Right lung (tissue), 5 donors: ENCODE measurements around the gene FAM20A. TPM values are rescaled to one million over a fixed set of nuclear protein-coding genes. Genes with fewer than 3 reads are reported as not detected.
A peak's percentile ranks its signal among the peaks of the same experiment; 100 is the strongest.

Experiments used
- DNase-seq, 2 donors: peaks; one replicate each; pipeline ENCODE4 v3.0.0-alpha.2; 2013
- polyA plus RNA-seq, 5 donors: library from polyadenylated mRNA; unstranded; fragments of 120-200 nt; gene quantifications; one replicate each; pipeline versions ENCODE4 v1.2.1 to v1.2.3, GENCODE V29; 2013; ENCODE audit warnings: inconsistent platforms in 1 of 5, low replicate concordance in 1 of 5; ENCODE audit not compliant: insufficient read length in 5 of 5, insufficient read depth in 1 of 5

FAM20A gene
- polyA plus RNA-seq, 5 donors, result 5.1 to 6.0 (median 5.3) TPM

GRCh38 chr17:68567581-68567980 lies 33.6 kb downstream of the FAM20A start:
- no peak for DNase-seq

DNA sequence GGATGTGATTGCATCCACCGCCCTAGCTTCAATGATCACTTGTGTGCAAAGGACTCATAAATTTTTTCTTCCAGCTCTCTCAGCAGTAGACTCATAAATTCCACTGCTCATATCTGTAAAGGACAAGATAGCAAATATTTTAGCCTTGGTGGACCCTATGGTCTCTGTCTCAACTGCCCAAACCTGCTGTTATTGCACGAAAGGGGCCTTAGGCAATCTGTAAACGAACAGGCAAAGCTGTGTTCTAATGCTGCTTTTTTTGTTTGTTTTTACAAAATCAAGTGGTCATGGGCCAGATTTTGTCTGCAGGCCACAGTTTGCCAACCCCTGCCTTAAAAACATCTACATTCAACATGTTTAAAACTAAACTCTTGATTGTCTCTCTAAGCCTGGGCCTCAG lies 34.1 kb downstream of the FAM20A start:
- no peak for DNase-seq

DNA sequence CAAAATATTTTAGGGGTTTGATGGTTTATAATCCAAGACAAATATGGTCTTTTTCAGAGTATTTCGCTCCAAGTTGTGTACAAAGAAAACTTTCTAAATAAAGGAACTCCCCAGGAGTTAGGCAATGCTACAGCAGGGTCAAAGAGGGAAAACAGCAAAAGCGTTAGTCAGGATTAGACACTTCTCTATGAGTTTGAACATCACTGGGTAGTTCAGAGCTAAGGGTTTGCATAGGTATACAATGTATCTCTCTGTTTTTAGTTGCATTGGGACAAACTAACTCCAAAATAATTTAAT lies 34.8 kb downstream of the FAM20A start:
- no peak for DNase-seq

DNA sequence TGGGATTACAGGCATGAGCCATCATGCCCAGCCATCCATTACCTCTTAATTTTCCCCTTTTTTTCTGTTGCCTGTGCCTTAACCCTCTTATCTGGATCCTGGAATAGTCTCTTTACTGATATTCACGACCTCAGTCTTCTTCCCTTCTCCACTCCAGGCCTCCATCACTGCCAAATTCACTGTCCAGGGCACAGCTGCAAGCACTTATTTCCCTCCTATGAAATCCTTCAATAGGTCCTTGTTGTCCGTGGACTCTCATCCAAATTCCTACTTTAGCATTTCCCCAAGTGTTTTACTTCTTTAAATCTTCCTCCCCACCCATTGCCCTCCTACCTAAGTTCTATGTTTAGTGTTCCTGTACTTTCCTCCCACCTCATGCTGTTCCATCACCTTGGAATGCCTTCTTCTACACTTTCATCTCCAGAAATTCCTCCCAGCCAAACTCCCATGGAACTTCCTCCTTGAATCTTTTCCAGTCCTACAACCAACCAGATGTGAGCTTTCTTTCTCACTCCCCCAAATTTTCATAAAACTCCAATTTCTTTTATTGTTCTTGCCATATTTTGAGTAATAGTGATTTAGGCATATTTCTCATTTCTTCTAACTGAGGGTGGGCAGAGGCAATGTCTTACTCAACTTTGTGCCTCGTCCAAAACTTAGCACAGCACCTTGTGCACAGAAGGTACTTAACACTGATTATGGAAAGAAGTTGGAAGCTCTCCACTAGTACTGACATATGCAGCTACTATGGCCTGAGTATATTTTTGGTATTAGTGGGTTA lies 35.3 kb downstream of the FAM20A start:
- DNase-seq, result no peak

DNA sequence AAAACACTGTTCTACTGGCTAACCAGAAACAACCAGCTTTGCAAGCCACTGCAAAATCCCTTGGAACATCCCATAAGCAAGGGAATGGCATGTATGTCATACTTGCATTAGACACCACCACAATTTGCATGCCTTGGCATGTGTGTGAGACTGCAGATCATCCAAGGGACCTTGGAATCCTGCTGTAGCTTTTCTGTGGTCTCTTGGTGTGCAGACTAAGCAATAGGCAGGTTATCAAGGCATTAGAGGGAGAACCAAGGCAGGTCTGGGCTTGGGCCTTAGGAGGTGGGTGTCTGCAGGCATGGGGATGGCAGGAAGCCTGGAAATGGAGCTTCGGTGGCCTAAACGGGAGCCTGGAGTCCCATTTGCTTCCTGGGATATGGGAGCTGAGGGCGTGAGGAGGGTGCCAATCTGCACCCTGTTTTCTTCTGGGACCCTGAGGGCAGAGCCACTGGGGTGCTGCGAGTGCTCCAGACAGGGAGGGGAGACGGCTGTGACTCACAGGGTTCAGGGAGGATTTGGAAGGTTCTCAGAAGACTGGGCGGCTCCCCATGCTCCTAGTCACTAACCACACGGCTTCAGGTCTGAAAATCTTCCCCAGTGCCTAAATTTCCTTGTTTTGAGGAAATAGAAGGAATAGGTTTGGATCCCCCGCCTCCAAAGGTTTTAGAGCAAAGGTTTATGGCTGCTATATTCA lies 36.6 kb downstream of the FAM20A start:
- no peak for DNase-seq

DNA sequence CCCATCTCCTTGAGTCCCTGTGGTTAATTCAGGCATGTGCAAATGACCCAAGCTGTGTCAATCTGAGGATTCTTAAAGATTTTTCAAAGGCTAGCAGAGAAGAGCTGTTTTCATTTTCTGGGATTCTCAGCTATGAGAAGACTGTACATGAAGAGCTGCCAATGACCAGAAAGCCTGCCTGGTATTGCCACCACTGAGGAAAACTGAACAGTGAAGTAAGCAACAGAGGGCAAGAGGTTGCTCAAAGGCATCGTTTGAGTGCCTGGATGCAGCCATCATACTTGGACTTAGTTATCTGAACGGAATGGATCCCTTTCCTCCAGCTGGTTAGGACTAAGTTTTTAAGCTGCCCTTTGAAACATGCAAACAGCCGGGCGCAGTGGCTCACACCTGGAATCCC lies 38.4 kb downstream of the FAM20A start:
- DNase-seq, result no peak

GRCh38 chr17:68560966-68561720 lies 40.0 kb downstream of the FAM20A start:
- peak; percentile 72 for DNase-seq

DNA sequence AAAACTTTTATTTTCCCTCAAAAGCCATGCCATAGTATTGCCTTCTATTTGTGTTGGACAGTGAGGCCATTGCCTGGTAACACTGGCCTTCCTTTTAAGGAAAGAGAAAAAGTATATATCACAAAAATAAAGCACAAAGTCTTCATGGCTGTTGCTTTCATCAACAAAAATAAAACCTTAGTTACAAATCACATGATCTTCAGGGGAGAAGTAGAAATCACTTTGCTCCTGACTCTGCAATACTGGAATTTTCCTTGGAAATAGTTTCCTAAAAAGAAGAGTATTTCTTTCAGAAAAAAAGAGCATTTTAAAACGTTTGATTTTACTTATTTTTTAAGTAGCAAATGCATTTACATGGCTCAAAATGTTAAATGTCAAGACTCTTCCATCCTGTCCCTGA lies 41.9 kb downstream of the FAM20A start:
- DNase-seq, result no peak

DNA sequence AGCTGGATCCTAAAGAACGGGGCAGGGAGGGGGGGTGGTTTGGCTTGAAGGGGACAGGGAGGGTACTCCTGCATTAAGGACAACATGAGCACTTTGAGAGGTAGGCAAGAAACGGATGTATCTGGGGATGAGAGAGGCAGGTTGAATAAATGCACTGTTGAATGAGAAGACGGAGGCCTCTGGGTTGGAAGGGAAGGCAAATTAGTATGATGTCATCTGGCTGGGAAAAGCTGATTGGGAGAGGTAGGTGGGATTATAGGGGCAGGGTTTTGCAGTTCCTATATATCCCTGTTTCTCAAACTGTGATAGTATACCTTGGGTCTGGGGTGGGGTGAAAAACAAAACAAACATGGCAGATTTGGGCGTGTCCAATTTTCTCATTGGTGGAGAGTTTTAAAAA lies 44.6 kb downstream of the FAM20A start:
- DNase-seq, result no peak

DNA sequence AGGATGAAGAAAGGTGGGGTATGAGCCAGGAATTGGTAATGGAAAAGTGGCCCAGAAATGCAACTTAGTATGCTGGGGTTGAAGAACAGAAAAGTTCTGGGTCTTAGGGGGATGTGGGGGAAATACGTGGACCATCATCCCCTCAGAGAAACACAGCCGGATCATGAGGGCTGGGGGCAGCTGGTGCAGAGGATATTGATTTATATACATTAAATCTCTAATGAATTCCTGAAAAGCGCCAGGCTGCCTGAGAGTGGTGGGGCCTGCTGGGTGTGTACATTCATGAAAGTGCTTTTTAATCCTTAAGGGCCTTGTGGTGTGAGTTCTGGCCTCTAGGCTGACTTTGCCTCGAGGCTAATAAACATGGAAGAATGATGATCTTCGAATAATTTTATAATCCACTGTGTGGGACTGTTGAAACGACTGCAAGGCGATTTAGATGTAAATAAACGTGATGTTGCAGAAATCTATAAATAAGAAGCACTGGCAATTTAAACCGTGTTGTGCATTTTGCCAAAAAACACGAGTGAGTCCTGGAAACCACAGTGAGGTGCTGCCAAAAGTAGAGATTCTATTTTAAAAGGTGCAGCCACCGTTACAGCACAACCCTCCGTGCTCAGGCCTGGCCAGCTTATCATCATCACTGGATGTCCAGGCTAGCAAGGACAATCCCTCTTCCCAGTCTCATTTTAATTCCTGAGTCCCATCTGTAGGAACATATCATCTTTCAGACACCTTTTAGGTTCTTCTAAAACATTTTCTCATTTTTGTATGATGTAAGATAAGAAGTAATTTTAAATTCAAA lies 56.9 kb downstream of the FAM20A start:
- no peak for DNase-seq

GRCh38 chr17:68542698-68543463 lies 58.3 kb downstream of the FAM20A start:
- DNase-seq, result no peak

GRCh38 chr17:68541816-68542215 lies 59.4 kb downstream of the FAM20A start:
- no peak for DNase-seq

GRCh38 chr17:68540981-68541380 lies 60.2 kb downstream of the FAM20A start:
- DNase-seq, result no peak

DNA sequence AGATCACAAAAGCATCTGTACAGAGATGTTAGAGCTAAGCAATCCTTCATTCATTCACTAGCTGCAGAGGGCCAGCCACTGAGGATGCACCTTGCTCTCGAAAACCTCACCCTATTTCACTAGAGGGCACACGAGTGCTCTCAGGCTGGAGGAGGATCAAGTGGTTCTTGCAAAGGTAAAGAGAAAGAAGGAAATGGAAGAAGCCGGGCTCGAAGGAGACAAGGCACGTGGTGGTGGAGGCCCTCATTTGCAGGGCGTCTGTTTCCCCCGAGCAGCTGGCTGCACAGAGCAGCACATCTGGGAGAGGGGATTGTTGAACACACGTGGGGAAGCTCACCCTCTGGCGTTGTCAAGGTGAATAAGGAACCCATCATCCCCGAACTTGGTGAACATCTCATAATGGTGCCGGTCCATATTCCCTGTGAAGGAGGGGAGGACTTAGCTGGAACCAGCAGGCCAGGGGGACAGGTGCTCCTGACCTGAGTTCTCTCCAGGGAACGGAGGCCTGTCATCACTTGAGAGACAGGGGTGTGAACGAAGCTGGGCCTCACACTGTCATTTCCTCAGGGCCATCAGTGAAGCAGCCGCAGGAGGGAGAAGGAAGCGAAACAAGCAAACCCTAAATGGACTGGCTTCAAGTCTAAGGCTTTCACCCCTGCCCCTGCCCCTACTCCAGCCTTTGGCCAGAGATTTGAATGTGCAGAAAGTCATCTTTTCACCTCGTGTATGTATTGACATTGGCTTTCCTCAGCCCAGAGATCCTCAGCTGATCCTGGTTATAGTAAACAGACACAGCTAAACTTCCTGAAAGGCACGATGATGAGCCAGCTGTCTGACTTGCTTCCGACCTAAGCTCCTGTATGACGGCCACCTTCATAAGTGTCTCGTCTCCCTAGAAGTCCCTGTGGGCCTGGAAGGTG lies 61.4 kb downstream of the FAM20A start:
- no peak for DNase-seq

DNA sequence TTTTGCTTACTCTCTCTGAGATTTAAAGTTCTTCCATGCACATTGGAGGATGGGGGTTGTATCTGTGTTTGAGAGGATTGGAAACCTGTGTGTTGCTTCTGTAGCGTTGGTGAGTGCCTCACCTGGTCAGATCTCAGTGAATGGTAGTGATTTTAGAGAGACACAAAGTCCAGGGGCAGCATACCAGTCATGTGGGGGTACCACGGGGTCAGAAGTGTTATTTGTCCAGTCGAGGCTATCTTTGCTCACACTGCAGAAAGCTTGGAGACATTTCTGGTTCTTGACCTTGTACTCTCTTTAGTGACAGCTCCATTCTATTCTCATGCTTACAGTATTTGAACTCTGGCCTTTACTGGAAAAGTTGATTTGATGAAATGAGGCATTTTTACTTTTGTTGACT lies 65.2 kb downstream of the FAM20A start:
- no peak for DNase-seq

- no peak for DNase-seq
Measured at GRCh38 chr17:68534695-68535088, 66.5 kb downstream of the FAM20A start.

GRCh38 chr17:68533887-68534694 lies 67.1 kb downstream of the FAM20A start:
- DNase-seq, result no peak

GRCh38 chr17:68532826-68533225 lies 68.3 kb downstream of the FAM20A start:
- DNase-seq, result no peak

- DNase-seq, result no peak
Measured at GRCh38 chr17:68531252-68531651, 69.9 kb downstream of the FAM20A start.
